Nucleus accumbens (tissue), 56 donors: ENCODE data around the gene ATP11A.
"Not testable (repeated sequence)": the region's sequence is repeated elsewhere in the genome, so short reads cannot be mapped to it uniquely, and the experiment has no call there.

ENCODE experiments used
- DNase-seq, 56 donors: peaks; one replicate each; lab custom pipeline; 2025; lab: John Stamatoyannopoulos, UW

ATP11A gene

GRCh38 chr13:112706171-112706570, 16.3 kb downstream of the ATP11A start:
- no peak for DNase-seq

GRCh38 chr13:112708560-112709240, 18.9 kb downstream of the ATP11A start:
- peak in 1 of 56 donors; percentile 39 for DNase-seq

GRCh38 chr13:112709316-112709715, 19.5 kb downstream of the ATP11A start:
- not testable (repeated sequence) for DNase-seq

GRCh38 chr13:112709825-112710783, 20.3 kb downstream of the ATP11A start:
- no peak for DNase-seq

GRCh38 chr13:112710855-112711527, 21.2 kb downstream of the ATP11A start:
- DNase-seq: no peak

GRCh38 chr13:112711528-112712265, 21.9 kb downstream of the ATP11A start:
- peak in 44 of 56 donors; percentile 33 to 88 (median 61) for DNase-seq

GRCh38 chr13:112712451-112713207, 22.8 kb downstream of the ATP11A start:
- no peak for DNase-seq

- DNase-seq: no peak
Observed at GRCh38 chr13:112713517-112714253, 23.8 kb downstream of the ATP11A start.

- no peak for DNase-seq
Observed at GRCh38 chr13:112714376-112715174, 24.7 kb downstream of the ATP11A start.

GRCh38 chr13:112715210-112715609, 25.4 kb downstream of the ATP11A start:
- no peak for DNase-seq

- no peak for DNase-seq
Observed at GRCh38 chr13:112715715-112716460, 26.1 kb downstream of the ATP11A start.

- DNase-seq: no peak
Observed at GRCh38 chr13:112716461-112716820, 26.6 kb downstream of the ATP11A start.

GRCh38 chr13:112716841-112717520, 27.1 kb downstream of the ATP11A start:
- peak in 1 of 56 donors; percentile 15 for DNase-seq

GRCh38 chr13:112718318-112718717, 28.5 kb downstream of the ATP11A start:
- DNase-seq: no peak

GRCh38 chr13:112719016-112719415, 29.2 kb downstream of the ATP11A start:
- DNase-seq: no peak

GRCh38 chr13:112719556-112719955, 29.7 kb downstream of the ATP11A start:
- DNase-seq: no peak

GRCh38 chr13:112720251-112720650, 30.4 kb downstream of the ATP11A start:
- DNase-seq: no peak
